GM21619 (cell line): ENCODE measurements around the gene SLC45A3.

Source experiments
- ATAC-seq: cut with Tn5 transposase; IDR thresholded peaks from one replicate; pipeline ENCODE4 v1.9.1; 2021; ENCODE audit not compliant: unreplicated experiment

SLC45A3 gene

DNA sequence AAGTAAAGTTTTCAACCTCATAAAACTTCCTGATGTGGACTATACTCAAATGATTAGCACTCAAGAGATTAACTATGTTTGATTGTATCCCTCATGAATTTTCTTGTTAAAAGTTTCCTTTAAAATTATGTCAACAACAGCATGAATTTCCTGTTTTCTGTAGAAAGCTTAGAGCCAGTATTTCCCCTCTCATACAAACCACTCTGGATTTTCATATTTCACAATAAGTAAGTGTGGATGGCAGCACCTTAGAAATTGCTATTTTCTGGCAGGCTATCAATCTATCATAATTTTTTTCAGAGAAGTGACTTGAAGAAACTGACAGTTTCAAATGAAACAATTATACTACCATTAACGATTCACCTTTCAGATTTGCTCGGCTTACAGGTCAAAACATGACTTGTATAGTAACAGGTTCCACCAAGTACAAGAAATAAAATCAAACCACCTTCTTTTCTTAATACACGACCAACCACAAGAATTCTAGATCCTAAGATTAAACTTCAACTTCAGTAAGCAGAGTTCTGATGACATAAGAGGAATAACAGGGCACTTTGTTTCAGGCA lies 69.3 kb downstream of the SLC45A3 start:
- no peak for ATAC-seq

DNA sequence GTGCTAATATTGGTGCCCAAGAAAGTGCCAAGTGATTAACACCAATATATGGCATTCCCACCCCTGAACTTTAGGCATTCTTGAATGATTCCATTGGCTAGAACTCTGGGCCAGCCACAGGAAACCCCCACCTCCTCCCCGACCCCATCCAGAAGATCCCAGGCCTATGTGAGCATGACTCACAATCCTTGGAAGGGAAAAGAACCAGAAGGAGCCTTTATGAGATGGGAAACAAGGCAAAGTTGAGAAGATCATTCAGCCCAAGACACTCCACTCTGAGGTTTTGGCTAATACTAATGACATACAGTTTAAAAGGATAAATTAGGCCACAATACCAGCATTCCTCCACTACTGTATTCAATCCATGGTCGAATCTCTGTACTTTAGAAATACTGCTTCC lies 70.3 kb downstream of the SLC45A3 start:
- ATAC-seq, result no peak
